GM18868 (cell line): ENCODE results near the gene CEP250.

Experiments
- ATAC-seq: cut with Tn5 transposase; IDR thresholded peaks from one replicate; pipeline ENCODE4 v1.9.1; 2021; ENCODE audit warnings: mild to moderate bottlenecking, moderate library complexity; ENCODE audit not compliant: unreplicated experiment

Gene CEP250, protein sequence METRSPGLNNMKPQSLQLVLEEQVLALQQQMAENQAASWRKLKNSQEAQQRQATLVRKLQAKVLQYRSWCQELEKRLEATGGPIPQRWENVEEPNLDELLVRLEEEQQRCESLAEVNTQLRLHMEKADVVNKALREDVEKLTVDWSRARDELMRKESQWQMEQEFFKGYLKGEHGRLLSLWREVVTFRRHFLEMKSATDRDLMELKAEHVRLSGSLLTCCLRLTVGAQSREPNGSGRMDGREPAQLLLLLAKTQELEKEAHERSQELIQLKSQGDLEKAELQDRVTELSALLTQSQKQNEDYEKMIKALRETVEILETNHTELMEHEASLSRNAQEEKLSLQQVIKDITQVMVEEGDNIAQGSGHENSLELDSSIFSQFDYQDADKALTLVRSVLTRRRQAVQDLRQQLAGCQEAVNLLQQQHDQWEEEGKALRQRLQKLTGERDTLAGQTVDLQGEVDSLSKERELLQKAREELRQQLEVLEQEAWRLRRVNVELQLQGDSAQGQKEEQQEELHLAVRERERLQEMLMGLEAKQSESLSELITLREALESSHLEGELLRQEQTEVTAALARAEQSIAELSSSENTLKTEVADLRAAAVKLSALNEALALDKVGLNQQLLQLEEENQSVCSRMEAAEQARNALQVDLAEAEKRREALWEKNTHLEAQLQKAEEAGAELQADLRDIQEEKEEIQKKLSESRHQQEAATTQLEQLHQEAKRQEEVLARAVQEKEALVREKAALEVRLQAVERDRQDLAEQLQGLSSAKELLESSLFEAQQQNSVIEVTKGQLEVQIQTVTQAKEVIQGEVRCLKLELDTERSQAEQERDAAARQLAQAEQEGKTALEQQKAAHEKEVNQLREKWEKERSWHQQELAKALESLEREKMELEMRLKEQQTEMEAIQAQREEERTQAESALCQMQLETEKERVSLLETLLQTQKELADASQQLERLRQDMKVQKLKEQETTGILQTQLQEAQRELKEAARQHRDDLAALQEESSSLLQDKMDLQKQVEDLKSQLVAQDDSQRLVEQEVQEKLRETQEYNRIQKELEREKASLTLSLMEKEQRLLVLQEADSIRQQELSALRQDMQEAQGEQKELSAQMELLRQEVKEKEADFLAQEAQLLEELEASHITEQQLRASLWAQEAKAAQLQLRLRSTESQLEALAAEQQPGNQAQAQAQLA (N-terminal part only)

GRCh38 chr20:35454881-35455609 is at the start of gene CEP250:
Gene CEP250, plus strand, starts transcription at chr20:35455598. Its CDS starts 6,770 bp downstream, at chr20:35462368.
- peak; percentile 92 for ATAC-seq

DNA sequence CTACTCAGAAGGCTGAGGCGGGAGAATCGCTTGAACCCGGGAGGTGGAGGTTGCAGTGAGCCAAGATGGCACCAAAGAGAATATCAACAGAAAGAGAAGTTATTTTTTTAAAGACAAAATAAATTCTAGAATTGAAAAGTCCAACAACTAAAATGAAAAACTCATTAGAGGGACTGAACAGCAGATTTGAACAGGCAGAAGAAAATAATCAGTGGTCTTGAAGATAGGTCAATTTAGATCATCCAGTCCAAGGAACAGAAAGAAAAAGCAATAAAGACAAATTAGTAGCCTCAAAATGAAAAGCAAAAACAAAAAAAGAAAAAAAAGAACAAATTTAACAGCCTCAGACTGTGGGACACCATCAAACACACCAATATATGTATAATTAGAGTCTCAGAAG is 49.6 kb upstream of the CEP250 start:
- ATAC-seq, result no peak

DNA sequence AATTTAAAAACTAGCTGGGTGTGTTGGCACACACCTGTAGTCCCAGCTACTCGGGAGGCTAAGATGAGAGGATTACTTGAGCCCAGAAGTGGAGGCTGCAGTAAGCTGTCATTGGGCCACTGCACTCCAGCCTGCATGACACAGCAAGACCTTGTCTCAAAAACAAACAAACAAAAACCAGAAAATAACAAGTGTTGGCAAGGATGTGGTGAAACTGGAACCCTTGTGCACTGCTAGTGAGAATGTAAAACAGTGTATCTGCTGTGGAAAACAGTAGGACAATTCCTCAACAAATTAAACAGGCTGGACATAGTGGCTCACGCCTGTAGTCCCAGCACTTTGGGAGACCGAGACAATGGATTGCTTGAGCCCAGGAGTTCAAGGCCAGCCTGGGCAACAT is 47.1 kb upstream of the CEP250 start:
- no peak for ATAC-seq

- no peak for ATAC-seq
These were observed 45.9 kb upstream of the CEP250 start for GRCh38 chr20:35409542-35409941.

GRCh38 chr20:35410613-35411012 is 44.8 kb upstream of the CEP250 start:
- no peak for ATAC-seq

DNA sequence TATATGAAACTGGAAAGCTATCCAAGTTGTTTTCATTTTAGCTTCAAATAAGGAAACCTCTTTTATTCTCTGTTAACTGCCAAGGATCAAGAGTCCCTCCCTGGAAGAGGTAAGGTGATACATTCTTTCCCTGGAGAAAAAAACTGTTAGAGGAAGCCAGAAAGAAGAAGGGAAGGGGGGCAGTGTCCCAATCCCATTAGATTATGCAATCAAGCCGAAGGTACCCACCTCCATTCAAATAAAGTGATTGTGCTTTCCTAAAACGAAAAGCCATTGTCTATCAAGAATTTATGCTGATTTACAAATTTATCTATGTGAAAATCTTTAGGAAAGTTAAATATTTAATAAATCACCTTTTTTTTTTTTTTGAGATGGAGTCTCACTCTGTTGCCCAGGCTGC is 34.1 kb upstream of the CEP250 start:
- ATAC-seq, result no peak

DNA sequence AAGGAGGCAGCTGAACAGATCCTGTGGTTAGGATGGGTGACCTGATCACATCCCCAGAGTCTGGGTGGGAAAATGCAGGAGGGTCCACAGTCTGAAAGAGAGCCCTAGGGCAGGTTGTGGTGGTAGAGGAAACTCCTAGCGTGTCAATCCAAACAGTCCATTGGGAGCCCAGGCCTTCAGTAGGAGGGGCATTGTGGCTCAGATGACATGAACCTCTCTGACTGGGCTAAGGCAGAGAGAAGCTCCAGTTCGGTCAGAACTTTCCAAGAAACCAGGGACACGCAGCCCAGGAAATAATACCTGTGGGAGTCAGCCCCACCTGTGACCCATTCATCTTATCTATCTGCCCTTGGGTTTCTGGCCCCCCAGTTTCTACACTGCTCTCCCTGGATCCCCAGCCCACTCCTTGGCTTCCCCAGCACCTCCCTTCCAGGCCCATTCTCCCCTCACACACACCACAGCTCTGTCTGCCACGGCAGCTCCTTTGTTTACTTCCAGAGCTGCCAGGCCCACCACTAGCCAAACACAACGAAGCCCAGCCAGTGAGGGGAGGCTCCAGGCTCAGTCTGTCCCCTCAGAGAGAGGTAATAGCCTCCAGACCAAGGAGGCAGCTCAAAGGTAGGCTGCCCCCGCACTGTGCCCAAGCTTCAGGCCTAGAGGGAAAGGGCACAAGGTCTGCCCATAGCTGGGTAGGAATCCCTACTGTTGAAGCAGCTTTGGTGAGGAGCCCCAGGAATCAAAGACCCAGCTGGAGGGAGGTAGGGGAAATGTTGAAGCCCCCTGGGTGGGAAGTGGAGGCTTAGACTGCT is 23.6 kb upstream of the CEP250 start:
- no peak for ATAC-seq

DNA sequence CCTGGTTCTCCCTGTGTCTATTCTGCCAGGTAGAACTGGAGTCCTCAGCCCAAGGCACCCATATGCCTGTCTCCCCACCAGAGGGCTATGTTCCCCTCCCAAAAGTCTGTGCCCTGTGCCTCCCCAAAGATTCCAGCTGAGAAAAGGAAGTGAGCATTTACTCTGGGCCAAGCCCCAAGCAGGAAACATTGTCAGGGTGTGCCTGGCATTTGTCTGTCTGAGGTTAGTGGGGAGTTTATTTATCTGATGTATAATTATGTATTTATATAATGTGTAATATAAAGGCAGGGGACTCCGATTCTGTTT is 23.0 kb upstream of the CEP250 start:
- ATAC-seq, result no peak

GRCh38 chr20:35433337-35433736 is 22.1 kb upstream of the CEP250 start:
- no peak for ATAC-seq

DNA sequence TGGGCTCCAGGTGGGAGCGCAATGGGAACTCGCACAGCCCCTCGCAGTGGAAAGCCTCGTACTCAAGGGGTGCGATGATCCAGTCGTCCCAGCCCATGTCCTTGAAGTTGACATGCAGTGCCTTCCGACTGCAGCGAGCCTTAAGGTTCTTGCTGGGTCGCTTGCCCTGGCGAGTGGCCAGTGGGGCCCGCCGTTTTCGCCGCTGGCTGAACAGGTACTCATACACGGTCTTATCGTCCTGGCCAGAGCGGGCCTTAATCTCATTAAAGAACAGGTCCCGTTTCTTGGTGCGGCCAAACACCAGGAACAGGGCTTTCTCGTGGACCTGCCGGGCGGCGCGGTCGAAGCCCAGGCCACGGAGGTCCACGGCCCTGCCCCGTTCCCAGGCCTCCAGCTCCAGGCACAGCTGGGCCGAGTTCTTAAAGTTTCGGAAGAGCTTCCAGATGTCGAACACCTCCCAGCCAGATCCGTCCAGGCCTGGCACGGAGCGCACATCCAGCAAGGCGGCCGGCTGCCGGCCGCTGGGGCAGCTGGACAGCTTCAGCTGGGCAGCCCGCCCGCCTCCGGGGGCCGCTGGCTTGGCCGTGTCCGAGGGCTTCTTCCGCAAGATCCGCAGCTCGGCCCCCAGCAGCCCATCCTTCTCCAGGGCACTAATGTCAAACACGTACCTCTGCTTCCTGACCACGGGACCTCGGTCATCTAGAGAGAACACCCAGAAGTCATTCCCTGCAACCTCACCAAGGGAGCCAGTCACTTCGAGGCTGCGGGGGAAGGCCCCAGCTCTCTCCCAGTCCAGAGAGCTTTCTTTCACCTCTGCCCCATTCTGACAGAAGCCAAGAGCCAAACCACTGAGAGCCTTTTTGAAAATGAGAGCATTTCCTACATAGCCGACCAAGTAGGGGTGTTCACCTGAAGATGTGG is 21.1 kb upstream of the CEP250 start:
- ATAC-seq, result no peak

- ATAC-seq, result no peak
These were observed 19.2 kb upstream of the CEP250 start for GRCh38 chr20:35436177-35436573.

DNA sequence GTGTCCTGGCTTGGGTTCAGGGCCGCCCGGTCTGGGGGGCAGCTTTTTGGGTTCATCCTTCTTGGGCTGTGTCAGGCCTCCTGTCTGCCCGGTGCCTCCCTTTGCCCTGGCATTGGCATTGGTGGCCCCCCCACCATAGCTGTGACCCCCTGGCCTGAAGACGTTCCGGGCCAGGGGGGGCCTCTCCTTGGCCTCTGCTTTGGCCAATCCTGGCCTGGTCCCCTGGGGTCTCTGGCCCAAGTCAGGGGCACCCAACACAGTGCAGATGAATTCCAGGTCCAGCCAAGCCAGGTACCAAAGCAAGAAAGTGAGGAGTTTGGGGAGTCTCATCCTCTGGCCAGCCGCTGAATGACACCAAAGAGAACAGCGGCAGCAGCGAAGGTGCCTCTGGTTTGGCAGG is 17.8 kb upstream of the CEP250 start:
- no peak for ATAC-seq

- ATAC-seq, result no peak
These were observed 12.4 kb upstream of the CEP250 start for GRCh38 chr20:35443003-35443402.

DNA sequence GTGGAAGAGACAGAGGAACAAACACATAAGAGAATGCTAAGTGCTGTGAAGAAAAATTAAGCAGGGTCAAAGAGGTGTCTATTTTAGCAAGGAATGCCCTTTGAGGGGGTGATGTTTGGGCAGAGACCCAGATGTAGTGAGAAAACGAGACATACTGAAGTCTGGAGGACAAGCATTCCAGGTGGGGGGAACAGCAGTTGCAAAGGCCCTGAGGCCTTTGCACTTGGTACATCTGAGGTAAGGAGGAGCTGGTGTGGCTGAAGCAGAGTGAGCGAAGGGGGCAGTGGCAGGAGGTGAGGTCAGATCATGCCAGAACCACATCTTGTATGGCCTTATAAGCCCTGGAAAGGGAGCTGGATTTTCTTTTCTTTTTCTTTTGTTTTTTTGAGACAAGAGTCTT is 11.2 kb upstream of the CEP250 start:
- ATAC-seq, result no peak

- ATAC-seq, result no peak
These were observed 8.9 kb upstream of the CEP250 start for GRCh38 chr20:35446356-35447078.

GRCh38 chr20:35447082-35447789 is 8.2 kb upstream of the CEP250 start:
- ATAC-seq, result no peak

- ATAC-seq, result no peak
These were observed 6.5 kb upstream of the CEP250 start for GRCh38 chr20:35448788-35449373.
